H1 (cell line): ENCODE results near the gene UBQLN4.
A peak's percentile ranks its signal among the peaks of the same experiment; 100 is the strongest.

ENCODE experiments used
- ATF3 ChIP-seq: IDR thresholded peaks from 2 replicates; pipeline ENCODE4 v1.6.1; 2011; ENCODE audit warnings: low read depth, mild to moderate bottlenecking, low read length; ENCODE audit not compliant: insufficient read depth
- CTCF ChIP-seq, 3 experiments: IDR thresholded peaks; 1 replicate in 2 of 3; 2 replicates in 1 of 3; pipeline versions ENCODE4 v1.5.1 to v1.6.1; 2011; ENCODE audit warnings: low read length in 3 of 3, mild to moderate bottlenecking in 3 of 3, inconsistent platforms in 2 of 3, low read depth in 1 of 3, moderate library complexity in 1 of 3; ENCODE audit not compliant: insufficient read depth in 1 of 3; ENCODE audit errors: control extremely low read depth in 1 of 3
- EZH2 ChIP-seq: fragments of 200-600 bp; sonication (generic); IDR thresholded peaks from 2 replicates; pipeline ENCODE4 v1.7.1; 2012; ENCODE audit warnings: low read depth, mild to moderate bottlenecking, moderate library complexity, low read length, inconsistent platforms; ENCODE audit not compliant: severe bottlenecking

DNA sequence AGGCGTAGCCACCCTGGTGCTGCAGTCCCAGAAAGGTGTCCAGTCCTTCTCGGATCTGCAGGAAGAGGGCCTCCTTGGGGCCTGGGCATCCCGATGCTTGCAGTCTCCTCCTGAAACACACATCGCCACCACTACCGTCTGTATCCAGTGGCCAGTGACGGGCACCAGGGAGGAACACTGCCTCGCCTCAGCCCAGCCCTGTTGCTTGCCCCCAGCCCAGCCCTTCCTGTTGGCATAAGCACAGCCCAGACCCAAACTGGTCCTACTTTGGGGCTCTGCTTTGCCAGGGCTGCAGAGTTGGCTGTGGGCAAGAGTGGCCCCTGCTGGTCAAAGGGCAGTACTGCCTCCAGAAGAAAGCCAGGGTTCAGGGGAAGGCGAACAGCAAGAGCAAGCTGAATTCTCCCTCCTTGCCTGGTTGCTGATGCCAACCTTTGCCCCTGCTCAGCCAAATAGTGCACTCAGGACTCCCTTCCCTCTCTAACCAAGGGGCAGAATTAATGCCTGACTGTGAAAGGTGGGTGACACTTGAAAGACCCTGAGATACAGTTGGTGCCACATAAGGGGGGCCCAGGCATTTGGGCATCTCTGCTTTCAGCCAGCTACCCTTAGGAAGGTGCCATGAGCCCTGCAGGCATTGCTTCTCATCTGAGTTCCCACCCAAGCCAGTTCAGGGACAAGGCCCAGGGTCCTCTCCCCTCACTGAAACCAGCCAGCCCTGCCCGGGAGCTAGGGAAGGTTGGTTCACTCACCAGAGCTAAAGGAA lies 64.2 kb downstream of the UBQLN4 start:
- TF ChIP-seq CTCF (IDR thresholded peaks at IDR 0.05; ENCODE audit: control extremely low read depth in 1 of 3, insufficient read depth in 1 of 3, low read depth in 1 of 3, low read length in 3 of 3) (peak; percentile 94 to 98 (median 98)), EZH2 (no peak), ATF3 (no peak)
